K562 (cell line): ENCODE data around the gene TMIGD1. TPM values are rescaled to one million over a fixed set of nuclear protein-coding genes. Genes with fewer than 3 reads are reported as not detected.

ENCODE experiments used
- CHAMP1 ChIP-seq: fragments of 450-650 bp; IDR thresholded peaks from 2 replicates; pipeline ENCODE4 v1.6.1; 2016; ENCODE audit warnings: mild to moderate bottlenecking
- DACH1 ChIP-seq: fragments of 450-650 bp; IDR thresholded peaks from 2 replicates; pipeline ENCODE4 v1.6.1; 2018; ENCODE audit not compliant: partially characterized antibody
- KAT2B ChIP-seq: IDR thresholded peaks from one replicate; pipeline ENCODE4 v1.6.1; 2012; ENCODE audit warnings: low read depth, mild to moderate bottlenecking, control low read depth, inconsistent platforms, low read length, moderate library complexity
- NR2F6 ChIP-seq: fragments of 450-650 bp; formaldehyde crosslinking; IDR thresholded peaks from 2 replicates; pipeline ENCODE4 v1.4.0; 2020; ENCODE audit warnings: mild to moderate bottlenecking
- PHF20 ChIP-seq: fragments of 450-650 bp; IDR thresholded peaks from 2 replicates; pipeline ENCODE4 v1.6.1; 2018; ENCODE audit not compliant: partially characterized antibody
- PYGO2 ChIP-seq: fragments of 450-650 bp; IDR thresholded peaks from 2 replicates; pipeline ENCODE4 v1.6.1; 2016; ENCODE audit warnings: mild to moderate bottlenecking, missing genetic modification characterization, moderate library complexity, missing compliant biosample characterization
- RBM15 ChIP-seq: fragments of 200-400 bp; formaldehyde crosslinking; IDR thresholded peaks from 2 replicates; pipeline ENCODE4 v1.6.1; 2018; ENCODE audit warnings: mild to moderate bottlenecking, low read length, moderate library complexity; ENCODE audit not compliant: insufficient read depth
- RBM22 ChIP-seq: fragments of 200-400 bp; formaldehyde crosslinking; IDR thresholded peaks from 2 replicates; pipeline ENCODE4 v1.6.1; 2018; ENCODE audit warnings: low read length, low read depth; ENCODE audit not compliant: poor library complexity, severe bottlenecking
- RFX5 ChIP-seq: IDR thresholded peaks from 2 replicates; pipeline ENCODE4 v1.6.1; 2011; ENCODE audit warnings: low read depth, mild to moderate bottlenecking, improper control_type of control experiment, low read length
- TEAD2 ChIP-seq: fragments of 450-650 bp; IDR thresholded peaks from 2 replicates; pipeline ENCODE4 v1.6.1; 2016; ENCODE audit warnings: missing genetic modification characterization, control low read depth, missing compliant biosample characterization
- TFE3 ChIP-seq: fragments of 450-650 bp; formaldehyde crosslinking; IDR thresholded peaks from 2 replicates; pipeline ENCODE4 v1.4.0; 2020; ENCODE audit warnings: mild to moderate bottlenecking, mixed read lengths
- ZKSCAN1 ChIP-seq: fragments of 150-350 bp; IDR thresholded peaks from 2 replicates; pipeline ENCODE4 v1.6.1; 2016; ENCODE audit warnings: low read depth, low read length
- ZMIZ1 ChIP-seq, 2 experiments: fragments of 150-350 bp in 1 of 2; IDR thresholded peaks; 2 replicates each; pipeline ENCODE4 v1.6.1; 2012 to 2016; ENCODE audit warnings: low read depth in 2 of 2, low read length in 2 of 2, mild to moderate bottlenecking in 1 of 2, moderate library complexity in 1 of 2
- ZNF134 ChIP-seq: fragments of 250-450 bp; sonication (Bioruptor Pico); conservative IDR thresholded peaks from 2 replicates; pipeline ENCODE4 v1.4.0; 2020
- ZNF140 ChIP-seq: fragments of 250-450 bp; sonication (Bioruptor Pico); IDR thresholded peaks from 2 replicates; pipeline ENCODE4 v1.8.0; 2021; ENCODE audit warnings: moderate library complexity, mild to moderate bottlenecking, inconsistent platforms
- polyA plus RNA-seq, 8 experiments: library from polyadenylated mRNA; depleted of rRNA in 4 of 8; stranded (reverse) in 5 of 8; unstranded in 3 of 8; fragments of >200 nt; fragmentation: Nextera tagmentation in 2 of 8; fragmentation: Illumina TruSeq in 1 of 8; extraction: Ambion mirVana in 2 of 8; extraction: Trizol in 1 of 8; gene quantifications; 2 replicates each; pipeline versions ENCODE4 v1.2.1 to v1.2.3, GENCODE V29; 2011 to 2014; ENCODE audit warnings: inconsistent platforms in 1 of 8, missing spikeins in 1 of 8
- total RNA-seq, 7 experiments: library from RNA; depleted of rRNA in 6 of 7; stranded (reverse); fragments of >200 nt in 6 of 7; fragmentation: Illumina TruSeq in 2 of 7; extraction: Trizol in 2 of 7; gene quantifications; 2 replicates each; pipeline versions ENCODE4 v1.2.1 to v1.2.3, GENCODE V29; 2011 to 2021; ENCODE audit warnings: low replicate concordance in 1 of 7
- TF ChIP-seq, protein P1 (sequence below): fragments of 250-450 bp; sonication (Bioruptor Pico); IDR thresholded peaks from 2 replicates; pipeline ENCODE4 v1.6.1; 2021; ENCODE audit warnings: mild to moderate bottlenecking

The TMIGD1 gene
- total and polyA plus RNA-seq, 9 of the 15 experiments (the other 6 are each of a cell fraction or from before 2014, with no cell fraction given): not detected

- TF ChIP-seq RBM15 (no peak), RBM22 (no peak), CHAMP1 (no peak), ZMIZ1 (IDR thresholded peaks at IDR 0.05; ENCODE audit: low read depth in 2 of 2, low read length in 2 of 2) (no peak), ZNF134 (CRISPR knock-in tag) (no peak), DACH1 (no peak), PHF20 (no peak), ZKSCAN1 (no peak), KAT2B (no peak), TFE3 (no peak), NR2F6 (CRISPR knock-in tag) (no peak), ZNF140 (CRISPR knock-in tag) (no peak), PYGO2 (tag) (no peak), RFX5 (no peak), TEAD2 (tag) (no peak)
- TF ChIP-seq, protein P1, sequence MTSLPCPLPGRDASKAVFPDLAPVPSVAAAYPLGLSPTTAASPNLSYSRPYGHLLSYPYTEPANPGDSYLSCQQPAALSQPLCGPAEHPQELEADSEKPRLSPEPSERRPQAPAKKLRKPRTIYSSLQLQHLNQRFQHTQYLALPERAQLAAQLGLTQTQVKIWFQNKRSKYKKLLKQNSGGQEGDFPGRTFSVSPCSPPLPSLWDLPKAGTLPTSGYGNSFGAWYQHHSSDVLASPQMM (CRISPR knock-in tag): no peak
- TF ChIP-seq, all 486 proteins: peak for 0
Observed at GRCh38 chr17:30366536-30366935, 32.7 kb upstream of the TMIGD1 start (continued).
